Measurements from ENCODE around the gene MYO18A. TPM values are rescaled to one million over a fixed set of nuclear protein-coding genes. Genes with fewer than 3 reads are reported as not detected.

Gene MYO18A
- total and polyA plus RNA-seq, 2 of the 4 experiments (the other 2 are of a cell fraction): 22.4 to 39.1 TPM

DNA sequence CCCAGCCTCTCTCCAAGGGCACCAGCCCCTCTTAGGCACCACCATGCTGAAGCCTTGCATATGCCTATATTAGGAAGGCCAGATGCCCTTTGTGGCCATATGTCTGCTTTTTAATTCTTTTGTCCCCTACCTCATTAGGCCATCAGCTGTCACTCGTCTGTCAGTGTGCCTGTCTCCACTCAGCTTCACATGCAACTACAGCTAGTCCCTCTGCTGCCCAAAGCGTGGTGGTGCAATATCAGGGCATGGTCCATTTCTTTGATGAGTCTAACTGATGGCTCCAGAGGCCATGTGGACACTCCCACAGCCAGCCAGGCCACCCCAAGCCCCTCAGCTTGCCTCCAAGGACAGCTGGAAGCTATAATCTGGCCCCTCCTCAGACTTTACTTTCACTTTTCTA is 36.3 kb downstream of the MYO18A start:
- Histone ChIP-seq H3K9me1 (ENCODE audit: insufficient read depth, low read length) (peaks cover 19% of the 10 kb centered on the region), H3K18ac (ENCODE audit: low read depth, low read length) (no peak overlapping the region), H4K91ac (ENCODE audit: insufficient read depth, low read depth, low read length) (no peak overlapping the region), H4K20me1 (ENCODE audit: insufficient read depth, low read length) (no peaks in the 10 kb centered on the region), H2BK120ac (ENCODE audit: low read depth, low read length) (no peak overlapping the region), H3K9ac (ENCODE audit: low read depth, low read length) (no peak overlapping the region), H2AK9ac (replicated peaks; ENCODE audit: low read depth, low read length, poor library complexity) (peak overlapping the region; percentile 55), H3K4ac (ENCODE audit: low read depth, low read length) (peak overlapping the region; percentile 28; the same call in 1 of the 2 replicates), H4K8ac (ENCODE audit: low read depth in 2 of 2, low read length in 2 of 2) (no peak overlapping the region), H3K4me3 (ENCODE audit: insufficient read depth, low read depth, low read length) (no peak overlapping the region), H3K36me3 (ENCODE audit: control insufficient read depth, insufficient read depth, low read length) (no peaks in the 10 kb centered on the region), H2BK20ac (ENCODE audit: low read depth, low read length) (no peak overlapping the region), H3K56ac (ENCODE audit: extremely low read depth, insufficient read depth, low read length) (no peak overlapping the region), H3K9me3 (ENCODE audit: control insufficient read depth, insufficient read depth, low read length) (no peaks in the 10 kb centered on the region), H3K4me1 (ENCODE audit: control insufficient read depth, insufficient read depth, low read length) (peaks cover 29% of the 10 kb centered on the region), H3K23ac (ENCODE audit: low read depth, low read length) (no peak overlapping the region; the same call in 1 of the 2 replicates), H2AK5ac (ENCODE audit: low read depth, low read length) (peak overlapping the region; percentile 56; the same call in 1 of the 2 replicates), H3K14ac (replicated peaks; ENCODE audit: low read depth, low read length) (no peak overlapping the region), H2BK5ac (ENCODE audit: low read depth, low read length, poor library complexity, severe bottlenecking) (no peak overlapping the region), H2AFZ (replicated peaks; ENCODE audit: low read length, poor library complexity) (no peak overlapping the region), H3K4me2 (ENCODE audit: low read depth, low read length) (no peak overlapping the region), H3K79me1 (ENCODE audit: low read depth in 1 of 2, low read length in 2 of 2) (peaks cover 34 to 81% of the 10 kb centered on the region in 2 experiments), H3K27ac (ENCODE audit: insufficient read depth, low read length) (no peak overlapping the region), H2BK15ac (ENCODE audit: low read depth, low read length) (peak overlapping the region; percentile 21; the same call in 1 of the 3 replicates), H4K5ac (ENCODE audit: low read depth, low read length) (no peak overlapping the region), H3K27me3 (ENCODE audit: control insufficient read depth, insufficient read depth, low read length) (no peaks in the 10 kb centered on the region)
- intact Hi-C loops (cut with micrococcal nuclease) (loop anchor here (10.0 kb wide), 1 partner anchor 421 kb away; the partner anchor contains the start of genes ABHD15 and TP53I13), dilution Hi-C loops (cut with HindIII; ENCODE audit: low sequenced_read_pairs, unreplicated experiment) (no loop called here), in situ Hi-C loops (cut with MboI; ENCODE audit: low sequenced_read_pairs) (no loop called here)
- ATAC-seq (ENCODE audit: low read depth): no peak
- peak; percentile 28 for DNase-seq
- 60% methylated on average over 2 of the region's 2 CpGs; no CpG with 5 or more reads in 1 of the 2 experiments for WGBS, 2 experiments (ENCODE audit: extremely low coverage in 2 of 2, insufficient read length in 1 of 2)
- POLR2A ChIA-PET (ENCODE audit: unreplicated experiment): no interaction called here
- BruUV-seq (replicated peaks): no TSS peak
- CTCF ChIA-PET: interaction anchor here (0.7 to 6.1 kb wide), 5 partner anchors 17 to 77 kb away, joined by 3 to 56 read pairs (median 8); partner anchors contain the start of gene MYO18A
- TF ChIP-seq, protein P1, sequence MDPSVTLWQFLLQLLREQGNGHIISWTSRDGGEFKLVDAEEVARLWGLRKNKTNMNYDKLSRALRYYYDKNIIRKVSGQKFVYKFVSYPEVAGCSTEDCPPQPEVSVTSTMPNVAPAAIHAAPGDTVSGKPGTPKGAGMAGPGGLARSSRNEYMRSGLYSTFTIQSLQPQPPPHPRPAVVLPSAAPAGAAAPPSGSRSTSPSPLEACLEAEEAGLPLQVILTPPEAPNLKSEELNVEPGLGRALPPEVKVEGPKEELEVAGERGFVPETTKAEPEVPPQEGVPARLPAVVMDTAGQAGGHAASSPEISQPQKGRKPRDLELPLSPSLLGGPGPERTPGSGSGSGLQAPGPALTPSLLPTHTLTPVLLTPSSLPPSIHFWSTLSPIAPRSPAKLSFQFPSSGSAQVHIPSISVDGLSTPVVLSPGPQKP (IDR thresholded peaks at IDR 0.05; ENCODE audit: borderline replicate concordance, low read depth, low read length): no peak
- TF ChIP-seq, protein P2, sequence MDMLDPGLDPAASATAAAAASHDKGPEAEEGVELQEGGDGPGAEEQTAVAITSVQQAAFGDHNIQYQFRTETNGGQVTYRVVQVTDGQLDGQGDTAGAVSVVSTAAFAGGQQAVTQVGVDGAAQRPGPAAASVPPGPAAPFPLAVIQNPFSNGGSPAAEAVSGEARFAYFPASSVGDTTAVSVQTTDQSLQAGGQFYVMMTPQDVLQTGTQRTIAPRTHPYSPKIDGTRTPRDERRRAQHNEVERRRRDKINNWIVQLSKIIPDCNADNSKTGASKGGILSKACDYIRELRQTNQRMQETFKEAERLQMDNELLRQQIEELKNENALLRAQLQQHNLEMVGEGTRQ (IDR thresholded peaks at IDR 0.05; ENCODE audit: low read depth, low read length): no peak
- TF ChIP-seq BHLHE40 (IDR thresholded peaks at IDR 0.05; ENCODE audit: low read depth, low read length) (no peak), NFE2L2 (IDR thresholded peaks at IDR 0.05; ENCODE audit: low read depth, low read length) (no peak), MAFK (IDR thresholded peaks at IDR 0.05; ENCODE audit: low read depth, low read length) (no peak), FOS (IDR thresholded peaks at IDR 0.05; ENCODE audit: low read depth, low read length) (no peak), RAD21 (IDR thresholded peaks at IDR 0.05; ENCODE audit: low read length) (peak; percentile 46), CTCF (conservative IDR thresholded peaks at IDR 0.05; ENCODE audit: low read depth, low read length) (peak; percentile 51), SMC3 (IDR thresholded peaks at IDR 0.05; ENCODE audit: low read depth, low read length) (peak; percentile 58), CEBPB (IDR thresholded peaks at IDR 0.05; ENCODE audit: low read depth, low read length) (peak; percentile 54; the same call in 1 of the 2 replicates), MAZ (IDR thresholded peaks at IDR 0.05; ENCODE audit: borderline replicate concordance, low read depth, low read length) (no peak), RCOR1 (IDR thresholded peaks at IDR 0.05; ENCODE audit: insufficient replicate concordance, low read length) (no peak), CHD1 (IDR thresholded peaks at IDR 0.05; ENCODE audit: low read depth, low read length) (no peak), RFX5 (IDR thresholded peaks at IDR 0.05; ENCODE audit: low read depth, low read length) (no peak), POLR2A (IDR thresholded peaks at IDR 0.05; ENCODE audit: low read depth, low read length) (no peak), MXI1 (IDR thresholded peaks at IDR 0.05; ENCODE audit: borderline replicate concordance, low read depth, low read length) (no peak)

Data from IMR-90 (cell line).